T-helper 2 cell treated with Interferon-gamma antibody and Interleukin-4, amounts not matched to agents 100 ng/mL and 5 ng/mL, for 36 hours (primary cell): ENCODE results near the gene SFXN5. TPM values are rescaled to one million over a fixed set of nuclear protein-coding genes. Genes with fewer than 3 reads are reported as not detected.

ENCODE experiments used
- intact Hi-C: fragments of 100-400 bp; cut with micrococcal nuclease; formaldehyde crosslinking; loops from one replicate; pipeline ENCODE4 v1.15.1; 2023
- total RNA-seq: library from RNA; stranded (reverse); gene quantifications from 2 replicates; pipeline ENCODE4 v1.2.3, GENCODE V29; 2022

The SFXN5 gene
- total RNA-seq, 1 donor from 2014 or later: 13.7 TPM

- intact Hi-C loops: no loop called here
Measured at GRCh38 chr2:73063909-73064875, 7.3 kb downstream of the SFXN5 start.

- intact Hi-C loops: no loop called here
Measured at GRCh38 chr2:73063472-73063871, 8.0 kb downstream of the SFXN5 start.

GRCh38 chr2:73059106-73059505, 12.4 kb downstream of the SFXN5 start:
- intact Hi-C loops: no loop called here

GRCh38 chr2:73054980-73055379, 16.5 kb downstream of the SFXN5 start:
- intact Hi-C loops: no loop called here

GRCh38 chr2:73053316-73054114, 18.0 kb downstream of the SFXN5 start:
- intact Hi-C loops: no loop called here

- intact Hi-C loops: no loop called here
Measured at GRCh38 chr2:73050121-73050545, 21.4 kb downstream of the SFXN5 start.

- intact Hi-C loops: no loop called here
Measured at GRCh38 chr2:73043929-73044832, 27.3 kb downstream of the SFXN5 start.

GRCh38 chr2:73043276-73043675, 28.2 kb downstream of the SFXN5 start:
- intact Hi-C loops: no loop called here

GRCh38 chr2:73037947-73038585, 33.4 kb downstream of the SFXN5 start:
- intact Hi-C loops: no loop called here

GRCh38 chr2:73036766-73037165, 34.7 kb downstream of the SFXN5 start:
- intact Hi-C loops: no loop called here

GRCh38 chr2:73035899-73036711, 35.4 kb downstream of the SFXN5 start:
- intact Hi-C loops: no loop called here

GRCh38 chr2:73034661-73035375, 36.7 kb downstream of the SFXN5 start:
- intact Hi-C loops: no loop called here

GRCh38 chr2:73033766-73034381, 37.6 kb downstream of the SFXN5 start:
- intact Hi-C loops: no loop called here

- intact Hi-C loops: no loop called here
Measured at GRCh38 chr2:73033142-73033765, 38.3 kb downstream of the SFXN5 start.

GRCh38 chr2:73032702-73033097, 38.8 kb downstream of the SFXN5 start:
- intact Hi-C loops: no loop called here

- intact Hi-C loops: no loop called here
Measured at GRCh38 chr2:73031725-73032701, 39.5 kb downstream of the SFXN5 start.

- intact Hi-C loops: no loop called here
Measured at GRCh38 chr2:73031095-73031678, 40.3 kb downstream of the SFXN5 start.
